ENCODE measurements around the gene MTUS2.

DNA sequence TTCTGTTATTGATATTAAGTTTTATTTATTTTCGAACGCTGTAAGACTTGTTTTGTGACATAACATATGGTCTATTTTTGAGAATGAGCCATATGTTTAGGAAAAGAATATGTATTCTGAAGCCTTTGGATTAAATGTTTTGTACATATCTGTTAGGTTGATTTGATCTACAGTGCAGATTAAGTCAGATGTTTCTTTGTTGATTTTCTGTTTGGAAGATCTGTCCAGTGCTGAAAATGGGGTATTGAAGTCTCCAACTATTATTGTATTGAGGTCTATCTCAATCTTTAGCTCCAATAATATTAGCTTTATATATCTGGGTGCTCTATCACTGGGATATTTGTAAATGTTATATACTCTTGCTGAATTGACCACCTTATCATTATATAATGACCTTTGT lies 97.9 kb downstream of the MTUS2 start:
- no peak for TF ChIP-seq POLR2A (IDR thresholded peaks at IDR 0.05)
- no peak for TF ChIP-seq CTCF (IDR thresholded peaks at IDR 0.05)
- TF ChIP-seq POLR2AphosphoS5 (IDR thresholded peaks at IDR 0.05): no peak
- TF ChIP-seq EP300 (IDR thresholded peaks at IDR 0.05): no peak

All from stomach (tissue), 4 donors.